Muscle of leg (tissue), 11 donors: ENCODE measurements around the gene ERCC1. TPM values are rescaled to one million over a fixed set of nuclear protein-coding genes. Genes with fewer than 3 reads are reported as not detected.

Experiments used
- DNase-seq: peaks from one replicate; pipeline ENCODE4 v3.0.0; 2013
- H3K27ac ChIP-seq: one replicate; pipeline ENCODE4 v1.5.1; 2013; ENCODE audit warnings: mild to moderate bottlenecking, low read length, control low read depth
- H3K27me3 ChIP-seq: one replicate; pipeline ENCODE4 v1.6.1; 2013; ENCODE audit warnings: low read length; ENCODE audit not compliant: control insufficient read depth, insufficient read depth
- H3K36me3 ChIP-seq: one replicate; pipeline ENCODE4 v1.6.1; 2013; ENCODE audit warnings: low read length; ENCODE audit not compliant: control insufficient read depth, insufficient read depth
- H3K4me1 ChIP-seq: one replicate; pipeline ENCODE4 v1.6.1; 2013; ENCODE audit warnings: low read length; ENCODE audit not compliant: control insufficient read depth, insufficient read depth
- H3K4me3 ChIP-seq: one replicate; pipeline ENCODE4 v1.5.1; 2013; ENCODE audit warnings: low read length, control low read depth
- H3K9me3 ChIP-seq: replicated peaks from 2 replicates; pipeline ENCODE4 v1.6.1; 2013; ENCODE audit warnings: low read depth, low read length; ENCODE audit not compliant: control insufficient read depth
- WGBS: methylation state at CpG from one replicate; pipeline ENCODE4 v1.1.5; 2013; ENCODE audit warnings: missing lambda C conversion rate; ENCODE audit not compliant: insufficient coverage; 5-methylcytosine and 5-hydroxymethylcytosine counted together
- polyA plus RNA-seq, 8 donors: library from polyadenylated mRNA; unstranded; fragments of 120-200 nt; gene quantifications; one replicate each; pipeline versions ENCODE4 v1.2.1 to v1.2.3, GENCODE V29; 2013; ENCODE audit warnings: inconsistent platforms in 1 of 8, low replicate concordance in 1 of 8; ENCODE audit not compliant: insufficient read length in 8 of 8, insufficient read depth in 1 of 8
- total RNA-seq: library from RNA; stranded (reverse); fragments of 120-200 nt; gene quantifications from one replicate; pipeline ENCODE4 v1.2.4, GENCODE V29; 2013

The ERCC1 gene
- total and polyA plus RNA-seq, 9 donors = 81.8 to 110 (median 90.6) TPM

DNA sequence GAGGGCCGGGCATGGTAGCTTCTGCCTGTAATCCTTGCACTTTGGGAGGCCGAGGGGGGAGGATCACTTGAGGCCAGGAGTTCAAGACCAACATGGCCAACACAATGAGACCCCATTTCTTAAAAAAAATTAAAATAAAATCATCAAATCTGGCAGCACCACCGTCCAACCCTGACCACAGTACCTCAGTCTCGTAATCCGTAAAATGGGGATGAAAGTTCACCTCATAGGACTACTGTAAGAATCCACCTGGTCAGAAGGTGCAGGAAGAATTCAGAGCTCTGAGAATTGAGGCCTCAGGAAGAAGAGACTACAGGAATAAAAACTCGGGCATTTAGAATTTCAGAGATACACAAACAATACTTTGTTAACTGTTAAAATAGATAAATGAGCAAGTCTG is 21.9 kb downstream of the ERCC1 start:
- H3K36me3 ChIP-seq = no peaks in the 10 kb centered on the region
- peaks cover 65% of the 10 kb centered on the region for H3K27me3 ChIP-seq
- no peaks in the 10 kb centered on the region for H3K9me3 ChIP-seq
- H3K4me1 ChIP-seq = peaks cover 40% of the 10 kb centered on the region
- H3K27ac ChIP-seq = no peak overlapping the region
- WGBS = no CpG with 5 or more reads among the region's 6 CpGs
- no peak for DNase-seq
- no peak overlapping the region for H3K4me3 ChIP-seq

DNA sequence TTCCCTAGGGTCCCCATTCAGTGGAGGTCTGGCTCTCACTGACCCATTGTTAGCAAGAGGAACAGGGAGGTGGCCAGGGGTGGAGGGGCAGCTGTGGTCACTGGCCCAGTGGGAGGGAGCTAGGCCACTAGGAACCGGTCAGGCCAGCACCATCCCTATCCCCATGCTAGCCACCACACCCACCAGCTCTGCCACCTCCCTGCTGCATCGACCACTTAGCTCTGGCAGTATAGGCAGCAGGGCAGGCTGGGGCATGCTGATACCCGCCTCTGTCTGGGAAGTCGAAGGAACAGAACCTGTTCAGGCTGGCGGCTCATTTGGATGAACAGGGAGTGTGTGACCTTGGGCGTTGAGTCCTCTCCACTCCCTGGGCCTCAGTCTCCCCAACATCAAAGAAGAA is 23.5 kb downstream of the ERCC1 start:
- Histone ChIP-seq H3K36me3 (no peaks in the 10 kb centered on the region), H3K27ac (no peak overlapping the region), H3K27me3 (peaks cover 67% of the 10 kb centered on the region), H3K4me3 (no peak overlapping the region), H3K9me3 (no peaks in the 10 kb centered on the region), H3K4me1 (peaks cover 28% of the 10 kb centered on the region)
- no peak for DNase-seq
- no CpG with 5 or more reads among the region's 6 CpGs for WGBS

DNA sequence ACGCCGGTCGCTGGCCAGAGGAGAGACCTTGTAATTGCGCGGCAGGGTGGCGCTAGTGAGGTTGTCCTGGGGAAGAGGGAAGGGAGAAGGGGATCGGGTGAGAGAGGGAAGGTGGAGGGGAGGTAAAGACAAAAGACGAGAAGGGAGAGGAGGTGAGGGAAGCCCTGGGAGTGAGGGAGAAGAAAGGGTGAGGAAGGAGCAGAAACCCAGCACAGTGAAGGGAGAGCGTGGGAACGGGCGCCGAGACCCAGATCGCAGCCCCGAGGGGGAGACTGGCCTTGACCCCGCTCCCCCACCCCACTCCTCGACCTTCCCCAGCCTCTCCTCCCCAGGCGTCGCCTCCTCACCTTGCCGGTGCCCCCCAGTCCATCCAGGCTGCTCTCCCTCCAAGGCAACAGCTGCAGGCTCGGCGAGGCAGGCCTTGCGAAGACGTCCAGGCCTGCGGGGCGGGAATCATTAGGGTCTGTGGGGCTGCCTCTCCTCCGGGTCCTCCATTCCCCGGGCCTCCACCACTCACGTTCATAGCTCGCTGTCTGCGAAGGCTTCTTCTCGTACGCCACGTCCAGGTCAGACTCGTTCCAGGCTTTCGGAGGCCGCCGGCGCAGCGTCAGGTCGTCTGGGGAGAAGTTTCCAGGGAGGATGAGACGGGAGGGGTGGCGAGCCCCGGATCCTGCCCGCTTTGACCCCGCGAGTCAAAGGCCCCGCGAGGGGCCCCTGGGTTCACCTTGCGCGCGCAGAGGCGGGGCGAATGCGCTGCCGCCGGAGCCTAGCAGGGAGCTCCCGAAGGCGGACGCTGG is 27.7 kb downstream of the ERCC1 start:
- peaks cover 9% of the 10 kb centered on the region for H3K4me1 ChIP-seq
- no peak for DNase-seq
- H3K27me3 ChIP-seq = peaks cover 36% of the 10 kb centered on the region
- no peak overlapping the region for H3K27ac ChIP-seq
- WGBS = 9% methylated on average over 38 of the region's 59 CpGs
- no peak overlapping the region for H3K4me3 ChIP-seq
- no peaks in the 10 kb centered on the region for H3K36me3 ChIP-seq
- H3K9me3 ChIP-seq = no peaks in the 10 kb centered on the region

DNA sequence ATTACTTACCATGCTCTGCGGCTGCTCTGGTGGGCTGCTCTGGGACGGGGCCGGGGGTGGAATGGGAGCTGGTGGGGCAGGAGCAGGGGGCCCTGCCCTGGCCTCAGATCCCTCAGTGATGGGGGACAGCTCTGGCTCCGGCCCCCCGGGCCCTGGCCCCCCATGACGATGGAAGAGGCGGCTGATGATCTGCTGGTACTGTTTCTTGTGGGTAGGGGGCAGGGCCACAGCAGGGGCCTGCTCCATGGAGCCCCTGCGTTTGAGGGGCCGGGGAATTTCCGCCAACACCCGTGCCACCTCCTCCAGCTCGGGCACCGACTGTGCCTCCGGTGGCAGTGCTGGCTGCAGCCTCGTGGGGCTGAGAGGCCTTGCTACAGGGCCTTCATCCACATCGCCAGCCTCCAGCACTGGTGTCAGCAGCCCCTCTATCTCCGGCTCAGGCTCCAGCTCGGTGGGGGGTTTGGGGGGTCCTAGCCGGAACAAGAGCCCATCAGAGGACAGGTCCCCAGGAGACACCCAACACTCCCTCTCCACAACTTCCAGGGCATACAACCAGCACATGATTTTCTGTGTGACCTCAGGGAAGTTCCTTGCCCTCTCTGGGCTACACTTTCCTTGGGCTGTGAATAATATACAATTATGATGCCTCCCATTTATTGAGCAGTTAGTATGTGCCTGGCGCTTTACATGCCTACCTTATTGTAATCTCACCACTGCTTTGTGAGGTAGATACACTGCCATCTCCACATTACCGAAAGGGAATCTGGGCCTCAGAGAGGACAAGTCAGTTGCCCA is 31.6 kb downstream of the ERCC1 start:
- Histone ChIP-seq H3K4me1 (no peaks in the 10 kb centered on the region), H3K27ac (no peak overlapping the region), H3K4me3 (no peak overlapping the region), H3K9me3 (no peaks in the 10 kb centered on the region), H3K27me3 (peaks cover 23% of the 10 kb centered on the region), H3K36me3 (no peaks in the 10 kb centered on the region)
- no peak for DNase-seq
- 86% methylated on average over 14 of the region's 21 CpGs for WGBS

DNA sequence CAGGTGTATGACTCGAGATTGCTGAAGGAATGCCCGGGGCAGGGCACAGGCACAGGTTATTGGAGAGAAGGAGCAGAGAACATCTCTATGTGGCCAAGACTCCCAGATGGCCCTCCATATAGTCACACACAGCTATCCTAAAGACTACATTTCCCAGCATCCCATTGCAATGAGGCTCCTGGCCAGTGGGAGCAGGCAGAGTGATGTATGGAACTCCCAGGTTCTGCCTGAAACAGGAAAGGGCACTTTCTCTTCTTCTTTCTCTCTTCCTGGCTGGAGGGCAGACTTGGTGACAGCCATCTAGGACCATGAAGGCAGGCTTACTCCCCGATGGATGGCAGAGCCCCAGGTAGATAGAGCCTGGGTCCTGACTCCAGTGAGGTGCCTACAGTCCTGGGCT is 32.4 kb downstream of the ERCC1 start:
- H3K27ac ChIP-seq = no peak overlapping the region
- H3K9me3 ChIP-seq = no peaks in the 10 kb centered on the region
- H3K4me3 ChIP-seq = no peak overlapping the region
- H3K4me1 ChIP-seq = no peaks in the 10 kb centered on the region
- H3K27me3 ChIP-seq = peaks cover 25% of the 10 kb centered on the region
- DNase-seq = no peak
- no peaks in the 10 kb centered on the region for H3K36me3 ChIP-seq
- no CpG with 5 or more reads among the region's 3 CpGs for WGBS

DNA sequence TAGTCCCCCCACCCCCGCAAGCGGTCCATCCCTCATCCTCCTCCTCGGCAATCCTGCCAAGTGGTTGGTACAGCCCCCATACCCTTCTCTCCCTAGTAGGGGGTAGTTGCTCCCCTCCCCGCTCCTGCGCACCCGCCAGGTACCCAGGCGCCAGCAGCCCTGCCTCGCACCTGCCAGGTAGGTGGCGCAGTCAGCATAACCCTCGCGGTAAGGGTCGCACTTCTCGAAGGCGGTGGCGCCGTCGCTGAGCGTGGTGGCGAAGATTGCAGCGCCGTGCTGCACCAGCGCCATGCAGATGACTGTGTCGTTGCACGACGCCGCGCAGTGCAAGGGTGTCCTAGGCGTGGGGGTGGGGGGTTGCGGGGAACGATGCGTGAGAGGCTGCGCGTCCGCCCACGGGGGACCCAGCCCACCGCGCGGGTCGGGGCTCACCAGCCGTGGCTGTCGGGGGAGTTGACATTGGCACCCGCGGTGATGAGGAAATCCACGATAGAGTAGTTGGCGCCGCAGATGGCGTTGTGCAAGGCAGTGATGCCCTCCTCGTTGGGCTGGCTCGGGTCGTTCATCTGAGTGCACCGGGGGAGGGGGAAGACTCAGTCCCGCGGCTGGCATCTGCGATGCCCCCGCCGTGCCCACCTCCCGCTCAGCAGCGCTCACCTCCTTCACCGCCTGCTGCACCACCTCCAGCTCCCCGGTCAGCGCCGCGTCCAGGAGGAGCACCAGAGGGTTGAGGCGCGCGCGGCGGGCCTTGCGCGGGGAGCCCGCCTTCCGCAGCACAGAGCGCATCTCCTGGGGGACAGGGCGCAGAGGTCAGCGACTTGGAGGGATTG is 38.1 kb downstream of the ERCC1 start:
- WGBS = 4% methylated on average over 64 of the region's 75 CpGs
- peaks cover 33% of the 10 kb centered on the region for H3K27me3 ChIP-seq
- no peak for DNase-seq

DNA sequence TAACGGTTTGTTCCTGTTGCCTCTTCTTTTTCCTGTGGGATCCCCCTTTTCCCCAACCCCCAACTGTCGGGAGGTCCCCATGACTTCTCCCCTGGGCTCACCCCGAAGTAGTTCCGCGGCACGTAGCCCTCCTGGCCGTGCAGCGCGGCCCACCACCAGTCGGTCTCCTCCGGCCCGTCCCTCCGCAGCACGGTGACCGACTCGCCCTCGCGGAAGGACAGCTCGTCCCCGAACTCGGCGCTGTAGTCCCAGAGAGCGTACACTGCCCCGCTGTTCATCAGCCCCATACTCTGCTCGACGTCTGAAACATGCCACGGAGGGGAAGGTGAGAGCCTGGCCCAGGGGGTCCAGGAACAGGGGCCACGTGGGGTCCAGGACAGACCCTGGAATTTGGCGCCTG is 41.3 kb downstream of the ERCC1 start:
- Histone ChIP-seq H3K4me1 (peaks cover 4% of the 10 kb centered on the region), H3K27ac (no peak overlapping the region), H3K36me3 (no peaks in the 10 kb centered on the region), H3K27me3 (peaks cover 28% of the 10 kb centered on the region), H3K4me3 (no peak overlapping the region), H3K9me3 (no peaks in the 10 kb centered on the region)
- 66% methylated on average over 29 of the region's 29 CpGs for WGBS
- DNase-seq = no peak

More for the DNA sequence above, 38.1 kb downstream of the ERCC1 start:
- H3K27ac ChIP-seq = no peak overlapping the region
- H3K4me3 ChIP-seq = no peak overlapping the region
- peaks cover 4% of the 10 kb centered on the region for H3K4me1 ChIP-seq
- H3K36me3 ChIP-seq = no peaks in the 10 kb centered on the region
- H3K9me3 ChIP-seq = no peaks in the 10 kb centered on the region

DNA sequence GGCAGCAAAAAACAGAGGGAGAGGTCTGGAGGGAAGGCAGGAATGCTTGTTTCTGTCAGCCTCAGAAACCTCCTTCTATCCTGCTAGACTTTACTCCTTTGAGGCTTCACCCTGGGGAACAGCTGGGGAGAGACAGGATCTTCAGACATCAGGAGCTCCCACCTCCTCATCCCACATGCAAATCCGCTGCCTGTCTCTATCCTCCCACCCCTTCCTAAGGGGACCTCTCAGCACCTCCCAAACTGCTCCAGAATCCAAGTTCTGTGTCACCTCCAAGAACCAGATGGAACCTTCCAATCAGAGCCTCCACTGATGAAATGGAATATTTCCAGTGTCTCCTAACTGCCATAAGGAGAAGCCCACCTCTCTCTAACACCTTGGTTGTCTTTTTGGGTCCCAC is 43.6 kb downstream of the ERCC1 start:
- Histone ChIP-seq H3K9me3 (no peaks in the 10 kb centered on the region), H3K27me3 (peaks cover 7% of the 10 kb centered on the region), H3K27ac (no peak overlapping the region), H3K36me3 (no peaks in the 10 kb centered on the region), H3K4me3 (no peak overlapping the region), H3K4me1 (peaks cover 6% of the 10 kb centered on the region)
- no peak for DNase-seq
- 73% methylated on average over 1 of the region's 1 CpG for WGBS

DNA sequence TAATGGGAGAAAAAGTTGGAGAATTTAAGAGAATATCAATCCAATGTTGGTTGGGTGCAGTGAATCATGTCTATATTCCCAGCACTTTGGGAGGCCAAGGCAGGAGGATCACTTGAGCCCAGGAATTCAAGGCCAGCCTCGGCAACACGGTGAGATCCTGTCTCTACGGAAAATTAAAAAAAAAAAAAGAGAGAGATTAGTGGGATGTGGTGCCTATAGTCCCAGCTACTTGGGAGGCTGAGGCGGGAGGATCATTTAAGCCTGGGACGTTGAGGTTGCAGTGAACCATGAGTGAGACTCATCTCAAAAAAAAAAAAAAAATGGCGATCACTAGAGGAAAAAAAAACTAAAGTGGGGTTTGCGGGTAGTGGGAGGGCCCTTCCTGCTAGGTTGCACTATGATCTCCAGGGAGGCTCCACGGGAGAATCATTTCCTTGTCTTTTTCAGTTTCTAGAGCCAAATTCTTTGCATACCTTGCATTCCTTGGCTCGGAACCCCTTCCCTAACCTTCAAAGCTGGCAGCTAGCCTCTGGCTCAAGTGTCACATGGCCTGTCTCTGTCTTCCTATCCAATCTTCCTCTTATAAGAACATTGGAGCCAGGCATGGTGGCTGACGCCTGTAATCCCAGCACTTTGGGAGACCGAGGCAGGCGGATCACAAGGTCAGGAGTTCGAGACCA is 47.5 kb downstream of the ERCC1 start:
- peak; percentile 81 for DNase-seq
- H3K27ac ChIP-seq = no peak overlapping the region

More for the DNA sequence above, 47.5 kb downstream of the ERCC1 start:
- H3K27me3 ChIP-seq = no peaks in the 10 kb centered on the region
- H3K9me3 ChIP-seq = no peaks in the 10 kb centered on the region
- no peaks in the 10 kb centered on the region for H3K36me3 ChIP-seq
- WGBS = 21% methylated on average over 11 of the region's 13 CpGs
- no peak overlapping the region for H3K4me3 ChIP-seq
- peaks cover 8% of the 10 kb centered on the region for H3K4me1 ChIP-seq
